Endothelial cell of umbilical vein (primary cell): Measurements from ENCODE around the gene TSPAN9. TPM values are rescaled to one million over a fixed set of nuclear protein-coding genes. Genes with fewer than 3 reads are reported as not detected.

Experiments used
- BruUV-seq: library from RNA; stranded (reverse); fragments of 400-500 nt; replicated peaks from 2 replicates; lab custom pipeline; 2021; lab: Mats Ljungman, UMichigan
- CTCF ChIA-PET: fragments of 300-600, 350-600 bp; sonication (Branson Sonifier 250); formaldehyde crosslinking; loops from one replicate; lab custom pipeline; 2021; ENCODE audit warnings: antibody characterized with exemption, inconsistent platforms; lab: Charles Lee
- POLR2A ChIA-PET: fragments of 300-600, 350-600 bp; sonication (Branson Sonifier 250); formaldehyde crosslinking; loops from one replicate; lab custom pipeline; 2021; ENCODE audit warnings: antibody characterized with exemption, inconsistent platforms; lab: Charles Lee
- DNase-seq: peaks from one replicate; pipeline ENCODE4 v3.0.0-alpha.2; 2011; ENCODE audit warnings: low read depth, low spot score
- FAIRE-seq: peaks from 2 replicates; lab custom pipeline; 2011; peaks lifted over from hg19 to GRCh38; lab: Jason Lieb, UNC
- H2AFZ ChIP-seq: 2 replicates; pipeline ENCODE4 v1.6.0; 2012; ENCODE audit warnings: low read depth, low read length, control low read depth, inconsistent platforms
- H3K27ac ChIP-seq: 2 replicates; pipeline ENCODE4 v1.5.1; 2011; ENCODE audit warnings: low read depth, mild to moderate bottlenecking, control low read depth, low read length, moderate library complexity; ENCODE audit not compliant: insufficient read depth
- H3K27me3 ChIP-seq, 2 experiments: 2 replicates each; pipeline versions ENCODE4 v1.6.0 to v1.6.1; 2011; ENCODE audit warnings: low read length in 2 of 2, mixed read lengths in 1 of 2; ENCODE audit not compliant: control insufficient read depth in 2 of 2, insufficient read depth in 2 of 2
- H3K36me3 ChIP-seq, 2 experiments: 2 replicates in 1 of 2; 3 replicates in 1 of 2; pipeline ENCODE4 v1.5.1; 2011; ENCODE audit warnings: low read length in 2 of 2, mild to moderate bottlenecking in 1 of 2, moderate library complexity in 1 of 2; ENCODE audit not compliant: control insufficient read depth in 2 of 2, insufficient read depth in 2 of 2; ENCODE audit errors: extremely low read depth in 1 of 2
- H3K4me1 ChIP-seq: 3 replicates; pipeline ENCODE4 v1.5.1; 2011; ENCODE audit warnings: mild to moderate bottlenecking, low read length; ENCODE audit not compliant: control insufficient read depth, insufficient read depth; ENCODE audit errors: extremely low read depth
- H3K4me2 ChIP-seq: 2 replicates; pipeline ENCODE4 v1.6.1; 2011; ENCODE audit warnings: low read length, control low read depth, mixed read lengths; ENCODE audit not compliant: insufficient read depth
- H3K4me3 ChIP-seq, 3 experiments: fragments of 200-600 bp in 1 of 3; sonication (generic), shearing (Covaris generic) in 1 of 3; replicated peaks in 1 of 3; 2 replicates each; pipeline ENCODE4 v1.5.1; 2011 to 2016; ENCODE audit warnings: control low read depth in 3 of 3, low read length in 3 of 3, mild to moderate bottlenecking in 2 of 3, inconsistent platforms in 1 of 3, low read depth in 1 of 3, moderate library complexity in 1 of 3; ENCODE audit not compliant: insufficient read depth in 1 of 3
- H3K79me2 ChIP-seq: 2 replicates; pipeline ENCODE4 v1.6.0; 2012; ENCODE audit warnings: low read length, inconsistent platforms; ENCODE audit not compliant: control insufficient read depth, insufficient read depth
- H3K9ac ChIP-seq: replicated peaks from 2 replicates; pipeline ENCODE3; 2011; ENCODE audit warnings: low read length, control low read depth; ENCODE audit not compliant: insufficient read depth; ENCODE audit errors: extremely low read depth
- H3K9me1 ChIP-seq: replicated peaks from 3 replicates; pipeline ENCODE4 v1.6.0; 2011; ENCODE audit warnings: mild to moderate bottlenecking, low read length; ENCODE audit not compliant: control insufficient read depth, insufficient read depth; ENCODE audit errors: extremely low read depth
- H3K9me3 ChIP-seq: replicated peaks from 2 replicates; pipeline ENCODE4 v1.5.1; 2012; ENCODE audit warnings: low read length, inconsistent platforms; ENCODE audit not compliant: control insufficient read depth, insufficient read depth
- H4K20me1 ChIP-seq: replicated peaks from 2 replicates; pipeline ENCODE3; 2011; ENCODE audit warnings: mild to moderate bottlenecking, low read length; ENCODE audit not compliant: control insufficient read depth, insufficient read depth; ENCODE audit errors: extremely low read depth
- EZH2 ChIP-seq: IDR thresholded peaks from 2 replicates; pipeline ENCODE4 v1.6.1; 2012; ENCODE audit warnings: borderline replicate concordance, low read depth, mild to moderate bottlenecking, moderate library complexity, low read length, inconsistent platforms; ENCODE audit not compliant: severe bottlenecking
- FOS ChIP-seq: IDR thresholded peaks from 2 replicates; pipeline ENCODE4 v1.6.1; 2011; ENCODE audit warnings: mild to moderate bottlenecking, low read length, moderate library complexity, borderline replicate concordance; ENCODE audit not compliant: insufficient read depth
- GATA2 ChIP-seq: IDR thresholded peaks from 2 replicates; pipeline ENCODE4 v1.7.0; 2011; ENCODE audit warnings: low read depth, mild to moderate bottlenecking, moderate library complexity, mixed read lengths, low read length; ENCODE audit not compliant: insufficient read length, insufficient read depth
- JUN ChIP-seq: IDR thresholded peaks from 2 replicates; pipeline ENCODE4 v1.6.1; 2011; ENCODE audit warnings: borderline replicate concordance, low read depth; ENCODE audit not compliant: insufficient read length, insufficient read depth
- MYC ChIP-seq: IDR thresholded peaks from one replicate; pipeline ENCODE4 v1.6.1; 2011; ENCODE audit warnings: mild to moderate bottlenecking, low read depth, low read length
- POLR2A ChIP-seq: IDR thresholded peaks from 2 replicates; pipeline ENCODE4 v1.6.1; 2012; ENCODE audit warnings: low read depth, mild to moderate bottlenecking, control low read depth, low read length
- POLR2AphosphoS5 ChIP-seq: IDR thresholded peaks from 2 replicates; pipeline ENCODE4 v1.6.1; 2012; ENCODE audit warnings: low read depth, mild to moderate bottlenecking, control low read depth, low read length, moderate library complexity; ENCODE audit not compliant: insufficient read depth
- dilution Hi-C: fragments of 300-500 bp; cut with MboI; formaldehyde crosslinking; loops from one replicate; pipeline ENCODE4 v1.15.0; 2019; ENCODE audit warnings: low sequenced_read_pairs; ENCODE audit not compliant: extremely low pct_ligation_motif_present
- intact Hi-C: fragments of 100-400 bp; cut with micrococcal nuclease; formaldehyde crosslinking; loops from one replicate; pipeline ENCODE4 v1.10.0; 2022
- polyA plus RNA-seq, 4 experiments: library from polyadenylated mRNA; depleted of rRNA in 3 of 4; stranded (reverse) in 3 of 4; unstranded in 1 of 4; fragments of >200 nt; gene quantifications; 2 replicates each; pipeline versions ENCODE4 v1.2.1 to v1.2.3, GENCODE V29; 2011 to 2012; ENCODE audit warnings: missing spikeins in 1 of 4
- total RNA-seq: library from RNA; stranded (reverse); gene quantifications from 2 replicates; pipeline ENCODE4 v1.2.3, GENCODE V29; 2021
- TF ChIP-seq, protein P1 (sequence below), 2 donors: IDR thresholded peaks; 1 replicate in 1 of 2; 2 replicates in 1 of 2; pipeline ENCODE4 v1.5.1; 2011; ENCODE audit warnings: low read length in 2 of 2, mild to moderate bottlenecking in 2 of 2, moderate library complexity in 2 of 2, control low read depth in 1 of 2, inconsistent platforms in 1 of 2, low read depth in 1 of 2; ENCODE audit not compliant: insufficient read depth in 1 of 2; ENCODE audit errors: extremely low read depth in 1 of 2
- TF ChIP-seq, protein P2 (sequence below): IDR thresholded peaks from 2 replicates; pipeline ENCODE4 v1.6.1; 2011; ENCODE audit not compliant: insufficient read depth, insufficient read length

Gene TSPAN9
- total and polyA plus RNA-seq, 2 donors (not counting 3 experiments of a cell fraction or from before 2014, with no cell fraction given): 43.3 to 66.8 TPM

DNA sequence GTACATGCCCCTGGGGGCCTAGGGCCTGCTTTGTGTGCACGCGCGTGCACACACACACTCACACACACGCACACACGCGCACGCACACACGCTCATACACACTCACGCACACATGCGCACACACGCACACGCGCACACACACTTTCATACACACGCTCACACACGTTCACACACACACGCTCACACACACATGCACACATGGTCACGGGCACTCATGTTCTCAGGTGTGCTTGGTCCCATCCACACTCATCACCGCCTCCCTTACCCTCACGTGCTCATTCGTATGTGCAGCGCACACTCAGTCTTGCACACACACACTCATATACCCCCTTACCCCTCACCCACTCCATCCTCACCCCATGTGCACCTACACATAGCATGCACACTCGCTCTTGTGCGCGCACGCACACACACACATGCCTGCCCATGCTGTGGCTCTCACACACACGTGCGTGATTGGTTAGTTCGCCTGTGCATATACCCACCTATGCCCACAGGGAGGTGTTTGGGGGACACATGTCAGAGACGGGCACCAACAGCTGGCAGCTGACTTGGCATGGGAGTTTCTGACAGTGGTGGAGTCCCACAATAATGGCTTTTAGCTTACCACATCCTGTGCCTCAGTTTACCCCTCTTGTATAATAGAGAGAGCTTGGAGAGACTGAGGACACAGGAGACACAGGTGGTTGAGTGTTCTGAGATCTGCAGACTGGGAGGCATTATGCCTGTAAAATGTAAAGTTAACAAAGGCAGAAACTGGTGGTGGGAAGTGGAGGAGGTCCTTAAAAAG is 28.7 kb downstream of the TSPAN9 start:
- ChIA-PET CTCF (interaction anchor here (0.8 to 3.5 kb wide), 3 partner anchors 11 to 32 kb away, joined by 4 to 10 read pairs (median 4); no protein-coding TSS in a partner anchor), POLR2A (no interaction called here)
- no peak overlapping the region for H3K27ac ChIP-seq
- DNase-seq: no peak
- H3K9ac ChIP-seq: no peak overlapping the region
- FAIRE-seq: no peak
- H3K4me1 ChIP-seq: no peaks in the 10 kb centered on the region
- BruUV-seq: no TSS peak
- dilution Hi-C loops: no loop called here
- no peaks in the 10 kb centered on the region for H3K27me3 ChIP-seq
- no peak overlapping the region for H3K4me3 ChIP-seq
- no peak overlapping the region for H3K4me2 ChIP-seq
- no peaks in the 10 kb centered on the region for H3K9me3 ChIP-seq
- no peaks in the 10 kb centered on the region for H3K79me2 ChIP-seq
- no peaks in the 10 kb centered on the region for H4K20me1 ChIP-seq
- no peak overlapping the region for H2AFZ ChIP-seq
- peaks cover 0 to 2% of the 10 kb centered on the region in 2 experiments for H3K36me3 ChIP-seq
- H3K9me1 ChIP-seq: no peaks in the 10 kb centered on the region
- TF ChIP-seq JUN: no peak
- TF ChIP-seq, protein P1, sequence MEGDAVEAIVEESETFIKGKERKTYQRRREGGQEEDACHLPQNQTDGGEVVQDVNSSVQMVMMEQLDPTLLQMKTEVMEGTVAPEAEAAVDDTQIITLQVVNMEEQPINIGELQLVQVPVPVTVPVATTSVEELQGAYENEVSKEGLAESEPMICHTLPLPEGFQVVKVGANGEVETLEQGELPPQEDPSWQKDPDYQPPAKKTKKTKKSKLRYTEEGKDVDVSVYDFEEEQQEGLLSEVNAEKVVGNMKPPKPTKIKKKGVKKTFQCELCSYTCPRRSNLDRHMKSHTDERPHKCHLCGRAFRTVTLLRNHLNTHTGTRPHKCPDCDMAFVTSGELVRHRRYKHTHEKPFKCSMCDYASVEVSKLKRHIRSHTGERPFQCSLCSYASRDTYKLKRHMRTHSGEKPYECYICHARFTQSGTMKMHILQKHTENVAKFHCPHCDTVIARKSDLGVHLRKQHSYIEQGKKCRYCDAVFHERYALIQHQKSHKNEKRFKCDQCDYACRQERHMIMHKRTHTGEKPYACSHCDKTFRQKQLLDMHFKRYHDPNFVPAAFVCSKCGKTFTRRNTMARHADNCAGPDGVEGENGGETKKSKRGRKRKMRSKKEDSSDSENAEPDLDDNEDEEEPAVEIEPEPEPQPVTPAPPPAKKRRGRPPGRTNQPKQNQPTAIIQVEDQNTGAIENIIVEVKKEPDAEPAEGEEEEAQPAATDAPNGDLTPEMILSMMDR (IDR thresholded peaks at IDR 0.05; ENCODE audit: extremely low read depth in 1 of 2, insufficient read depth in 1 of 2, low read depth in 1 of 2, low read length in 2 of 2): no peak
- no peak for TF ChIP-seq POLR2A
- intact Hi-C loops: no loop called here

DNA sequence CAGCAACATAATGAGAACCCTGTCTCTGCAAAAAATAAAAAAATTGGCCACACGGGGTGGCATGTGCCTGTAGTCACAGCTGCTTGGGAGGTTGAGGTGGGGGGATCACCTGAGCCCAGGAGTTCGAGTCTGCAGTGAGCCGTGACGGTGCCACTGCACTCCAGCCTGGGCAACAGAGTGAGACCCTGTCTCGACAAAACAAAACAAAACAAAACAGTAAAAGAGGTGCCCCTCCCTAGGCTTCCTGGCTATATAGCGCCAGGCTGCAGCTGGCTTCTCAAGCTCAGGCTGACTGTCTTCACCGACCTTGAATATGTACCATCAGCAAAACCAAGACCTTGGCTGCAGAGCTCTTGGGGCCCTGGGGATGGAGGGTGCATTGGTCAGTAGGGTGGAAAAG is 29.4 kb downstream of the TSPAN9 start:
- TF ChIP-seq, protein P1 (IDR thresholded peaks at IDR 0.05; ENCODE audit: extremely low read depth in 1 of 2, insufficient read depth in 1 of 2, low read depth in 1 of 2, low read length in 2 of 2): no peak
- TF ChIP-seq POLR2AphosphoS5: no peak
- TF ChIP-seq MYC: no peak
- TF ChIP-seq, protein P2, sequence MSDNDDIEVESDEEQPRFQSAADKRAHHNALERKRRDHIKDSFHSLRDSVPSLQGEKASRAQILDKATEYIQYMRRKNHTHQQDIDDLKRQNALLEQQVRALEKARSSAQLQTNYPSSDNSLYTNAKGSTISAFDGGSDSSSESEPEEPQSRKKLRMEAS: no peak
- no peak for TF ChIP-seq FOS
- TF ChIP-seq JUN: no peak
- no peak for TF ChIP-seq POLR2A
- no peak for TF ChIP-seq EZH2
- TF ChIP-seq GATA2: no peak
- Histone ChIP-seq H3K4me1 (no peaks in the 10 kb centered on the region), H3K4me2 (no peak overlapping the region), H3K27ac (no peak overlapping the region), H3K9ac (no peak overlapping the region), H3K4me3 (no peak overlapping the region), H3K9me1 (no peaks in the 10 kb centered on the region), H2AFZ (no peak overlapping the region), H3K9me3 (no peaks in the 10 kb centered on the region), H3K36me3 (peaks cover 0 to 5% of the 10 kb centered on the region in 2 experiments), H4K20me1 (no peaks in the 10 kb centered on the region), H3K79me2 (no peaks in the 10 kb centered on the region), H3K27me3 (no peaks in the 10 kb centered on the region)
- no peak for DNase-seq
- dilution Hi-C loops (no loop called here), intact Hi-C loops (no loop called here)
- no peak for FAIRE-seq
- ChIA-PET CTCF (interaction anchor here (0.8 kb wide), 1 partner anchor 16 kb away, joined by 4 read pairs; no protein-coding TSS in a partner anchor), POLR2A (no interaction called here)
- no TSS peak for BruUV-seq
